NCI-H345 treated with DMSO at 0.1 percent for 48 hours (cell line): ENCODE results near the gene SOCS2.
"Not testable (repeated sequence)": the region's sequence is repeated elsewhere in the genome, so short reads cannot be mapped to it uniquely, and the experiment has no call there.

ENCODE experiments used
- DNase-seq: peaks from one replicate; lab custom pipeline; 2025; ENCODE audit not compliant: unreplicated experiment; lab: John Stamatoyannopoulos, UW

SOCS2 gene, protein sequence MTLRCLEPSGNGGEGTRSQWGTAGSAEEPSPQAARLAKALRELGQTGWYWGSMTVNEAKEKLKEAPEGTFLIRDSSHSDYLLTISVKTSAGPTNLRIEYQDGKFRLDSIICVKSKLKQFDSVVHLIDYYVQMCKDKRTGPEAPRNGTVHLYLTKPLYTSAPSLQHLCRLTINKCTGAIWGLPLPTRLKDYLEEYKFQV

GRCh38 chr12:93571925-93572711, at the start of gene SOCS2:
SOCS2 (plus strand) TSS chr12:93572675; CDS start chr12:93572898, 223 bp downstream.
- no peak for DNase-seq

GRCh38 chr12:93524386-93525133, 47.9 kb upstream of the SOCS2 start:
- DNase-seq = no peak

DNA sequence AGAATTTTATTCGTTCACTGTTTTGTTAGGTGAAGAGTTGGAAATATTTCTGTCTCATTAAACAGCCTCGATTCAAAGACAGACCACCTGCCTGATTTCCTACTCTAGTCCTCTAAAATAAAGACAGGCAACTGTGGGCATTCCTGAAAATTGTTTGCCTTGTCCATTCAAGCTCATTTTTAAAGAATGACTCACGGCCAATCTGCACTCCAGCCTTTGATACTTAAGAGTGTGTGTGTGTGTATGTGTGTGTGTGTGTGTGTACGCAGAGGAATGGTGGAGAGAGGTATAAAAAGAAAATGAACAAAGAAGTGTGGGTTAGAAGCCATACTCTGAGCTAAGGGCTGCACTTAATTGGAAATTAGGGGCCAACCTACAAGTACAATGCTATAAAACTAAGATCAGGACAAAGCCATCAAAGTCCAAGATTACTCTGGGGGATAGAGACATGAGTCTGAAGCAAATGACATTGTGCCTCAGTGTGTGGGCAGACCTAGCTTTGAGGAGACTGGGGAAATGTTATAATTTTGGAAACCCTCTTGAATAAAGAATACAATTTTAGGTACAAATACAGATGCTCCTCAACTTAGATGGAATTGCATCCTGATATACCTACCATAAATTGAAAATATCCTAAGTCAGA, 45.6 kb upstream of the SOCS2 start:
- DNase-seq = no peak

DNA sequence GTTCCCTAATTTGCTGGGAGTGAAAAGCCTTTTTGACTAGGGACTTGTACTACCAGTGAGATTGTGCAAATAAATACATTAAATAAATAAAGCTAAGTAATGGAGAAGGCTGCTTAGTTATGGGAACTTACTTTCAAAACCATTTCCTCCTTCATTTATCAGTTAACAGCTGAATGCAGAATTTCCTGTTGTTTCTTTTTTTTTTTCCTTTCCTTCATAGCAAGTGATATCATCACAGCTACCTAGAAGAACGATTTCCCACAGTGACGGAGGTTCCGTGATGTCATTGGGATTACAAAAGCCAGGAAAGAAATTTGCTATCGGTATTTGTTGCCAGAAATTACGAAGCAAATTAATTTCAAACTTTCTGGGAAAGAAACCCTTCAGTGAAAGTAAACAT, 42.1 kb upstream of the SOCS2 start:
- DNase-seq = no peak

GRCh38 chr12:93533310-93533709, 39.2 kb upstream of the SOCS2 start:
- no peak for DNase-seq

DNA sequence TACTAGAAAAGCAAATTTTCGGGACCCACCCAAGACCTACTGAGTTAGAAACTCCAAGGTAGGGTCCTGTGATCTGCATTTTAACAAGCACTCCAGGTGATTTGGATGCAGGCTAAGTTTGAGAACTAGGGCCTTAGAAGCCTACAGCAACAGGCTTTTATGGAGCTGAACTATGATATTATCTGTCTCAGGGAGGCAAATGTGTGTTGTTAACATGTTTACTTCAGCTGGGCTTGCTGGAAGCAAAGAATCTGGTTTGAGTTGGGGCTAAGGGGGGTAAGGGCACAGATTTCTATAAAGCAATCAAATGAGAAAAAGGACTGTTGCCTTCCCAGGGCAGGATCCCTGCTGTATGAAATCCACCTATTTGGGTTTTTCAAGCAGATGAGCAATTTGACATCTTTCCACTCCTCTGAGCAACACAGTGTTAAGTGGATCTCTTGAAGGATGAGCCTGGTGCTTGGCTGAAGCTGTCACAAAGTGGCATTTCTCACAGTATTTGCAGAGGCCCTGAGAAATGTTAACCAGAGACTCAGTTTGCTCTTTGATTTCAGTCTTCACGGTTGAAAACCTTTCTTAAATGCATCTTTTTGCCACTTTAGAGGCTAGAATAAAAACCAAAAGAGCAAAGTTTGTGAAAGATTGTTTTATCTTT, 36.2 kb upstream of the SOCS2 start:
- no peak for DNase-seq

DNA sequence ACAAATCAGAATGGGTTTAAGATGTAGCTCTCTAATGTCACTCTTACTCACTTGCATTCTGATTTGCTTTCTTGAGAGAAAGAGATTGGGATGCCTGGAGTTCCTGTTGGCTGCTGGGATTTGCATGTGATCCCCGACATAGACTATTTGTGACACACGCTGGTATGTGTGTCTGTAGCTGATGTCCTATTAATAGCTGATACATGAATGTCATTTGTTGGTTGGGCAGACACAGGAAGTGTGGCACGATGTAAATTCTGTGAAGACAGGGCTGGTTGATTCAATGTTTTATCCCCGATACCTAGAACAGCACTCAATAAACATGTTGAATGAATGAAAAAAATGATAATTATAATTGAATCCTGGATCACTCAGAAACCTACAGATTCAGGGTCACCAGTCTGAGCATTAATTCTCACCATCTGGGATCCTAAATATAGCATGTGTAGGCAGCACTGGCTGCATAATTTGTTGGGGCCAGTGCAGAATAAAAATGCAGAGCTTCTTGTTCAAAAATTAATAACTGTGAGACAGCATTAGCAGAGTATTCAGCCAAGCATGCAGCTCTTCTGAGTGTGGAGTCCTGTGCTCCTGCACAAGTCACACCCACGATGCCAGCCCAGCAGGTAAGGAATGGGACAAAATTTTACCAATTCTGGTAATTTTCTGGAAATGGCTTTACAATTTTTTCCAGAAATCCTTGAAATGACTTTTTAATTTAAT, 35.5 kb upstream of the SOCS2 start:
- DNase-seq = no peak

- DNase-seq = no peak
Observed at GRCh38 chr12:93537769-93538168, 34.7 kb upstream of the SOCS2 start.

DNA sequence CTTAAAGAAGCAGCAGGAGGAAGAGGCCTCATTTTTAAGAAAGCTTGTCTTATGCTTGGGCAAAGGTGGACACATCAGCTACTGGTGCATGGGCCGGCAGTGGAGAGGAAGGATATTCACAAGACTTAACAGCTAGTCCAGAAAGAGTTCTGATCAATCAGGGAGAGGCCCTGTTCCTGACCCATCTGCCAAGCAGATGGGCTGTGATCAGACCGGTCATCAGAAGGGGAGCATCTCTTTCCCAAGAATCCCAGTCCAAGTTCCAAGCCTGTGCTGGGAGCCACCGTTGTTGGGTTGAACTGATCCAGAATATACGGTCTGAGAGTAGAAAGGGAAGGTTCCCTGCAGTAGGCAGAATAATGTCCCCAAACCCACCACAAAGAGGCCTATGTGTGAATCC, 32.7 kb upstream of the SOCS2 start:
- DNase-seq = no peak

DNA sequence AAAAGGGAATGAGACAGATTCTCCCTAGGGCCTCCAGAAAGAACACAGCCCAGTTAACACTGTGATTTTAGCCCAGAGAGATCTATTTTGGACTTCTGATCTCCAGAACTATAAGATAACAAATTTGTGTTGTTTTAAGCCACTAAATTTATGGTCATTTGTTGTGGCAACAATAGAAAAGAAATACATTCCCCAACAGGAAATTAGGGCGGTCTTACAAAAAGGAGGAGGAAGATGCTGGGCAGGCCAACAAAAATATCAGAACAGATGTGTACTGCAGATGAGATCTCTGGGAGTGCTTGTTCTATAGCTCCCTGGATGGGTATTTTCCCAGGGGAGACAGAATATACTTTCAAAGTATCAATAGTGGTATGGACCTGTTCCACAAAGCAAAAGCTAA, 32.0 kb upstream of the SOCS2 start:
- no peak for DNase-seq

GRCh38 chr12:93541578-93542225, 30.8 kb upstream of the SOCS2 start:
- no peak for DNase-seq

GRCh38 chr12:93547778-93548177, 24.7 kb upstream of the SOCS2 start:
- DNase-seq = no peak

DNA sequence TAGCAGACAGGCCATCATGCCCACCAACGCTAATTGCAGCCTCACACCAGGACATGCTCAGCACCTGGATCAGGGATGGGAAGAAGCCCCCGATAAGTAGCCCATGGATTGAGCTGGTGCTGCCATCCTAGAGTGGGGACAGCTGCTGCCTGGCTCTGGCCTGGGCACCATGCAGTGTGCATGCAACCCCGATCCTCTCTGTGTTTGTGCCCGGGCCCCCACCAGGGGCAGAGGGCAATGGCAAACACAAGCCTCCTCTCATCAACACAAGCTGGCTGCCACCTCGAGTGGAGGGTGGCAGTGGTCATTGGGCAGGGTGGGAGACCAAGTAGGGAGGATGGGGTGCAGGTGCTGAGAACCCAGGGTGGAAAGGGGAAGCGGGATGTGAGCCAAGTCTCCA, 23.3 kb upstream of the SOCS2 start:
- no peak for DNase-seq

GRCh38 chr12:93550748-93551611, 21.5 kb upstream of the SOCS2 start:
- no peak for DNase-seq

DNA sequence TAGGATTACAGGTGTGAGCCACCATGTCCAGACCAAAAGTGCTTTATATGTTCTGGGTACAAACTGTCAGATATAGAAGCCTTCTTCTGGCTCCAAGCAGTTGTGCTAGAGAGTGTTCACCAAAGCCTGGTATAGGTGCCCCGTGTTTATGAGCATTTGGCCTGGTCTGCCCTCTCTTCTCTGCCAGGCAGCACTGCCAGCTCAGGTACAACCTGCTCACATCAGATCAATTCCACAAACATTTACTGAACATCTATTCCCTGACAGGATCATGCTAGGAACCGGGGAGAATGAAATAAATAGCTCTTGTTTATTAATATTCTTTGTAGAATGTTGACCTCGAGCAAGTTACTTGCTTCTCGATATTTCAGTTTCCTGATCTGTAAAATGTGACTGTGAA, 20.0 kb upstream of the SOCS2 start:
- no peak for DNase-seq

DNA sequence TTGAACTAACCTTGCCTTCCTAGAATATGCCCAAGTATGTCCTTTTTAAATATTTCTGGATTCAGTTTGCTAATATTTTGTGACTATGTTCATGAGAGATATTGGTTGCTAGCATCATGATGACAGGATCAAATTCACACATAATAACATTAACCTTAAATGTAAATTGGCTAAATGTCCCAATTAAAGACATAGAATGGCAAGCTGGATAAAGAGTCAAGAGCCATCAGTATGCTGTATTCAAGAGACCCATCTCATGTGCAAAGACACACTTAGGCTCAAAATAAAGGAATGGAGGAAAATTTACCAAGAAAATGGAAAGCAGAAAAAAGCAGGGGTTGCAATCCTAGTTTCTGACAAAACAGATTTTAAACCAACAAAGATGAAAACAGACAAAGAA, 14.6 kb upstream of the SOCS2 start:
- not testable (repeated sequence) for DNase-seq

- DNase-seq = not testable (repeated sequence)
Observed at GRCh38 chr12:93558685-93559084, 13.8 kb upstream of the SOCS2 start.

DNA sequence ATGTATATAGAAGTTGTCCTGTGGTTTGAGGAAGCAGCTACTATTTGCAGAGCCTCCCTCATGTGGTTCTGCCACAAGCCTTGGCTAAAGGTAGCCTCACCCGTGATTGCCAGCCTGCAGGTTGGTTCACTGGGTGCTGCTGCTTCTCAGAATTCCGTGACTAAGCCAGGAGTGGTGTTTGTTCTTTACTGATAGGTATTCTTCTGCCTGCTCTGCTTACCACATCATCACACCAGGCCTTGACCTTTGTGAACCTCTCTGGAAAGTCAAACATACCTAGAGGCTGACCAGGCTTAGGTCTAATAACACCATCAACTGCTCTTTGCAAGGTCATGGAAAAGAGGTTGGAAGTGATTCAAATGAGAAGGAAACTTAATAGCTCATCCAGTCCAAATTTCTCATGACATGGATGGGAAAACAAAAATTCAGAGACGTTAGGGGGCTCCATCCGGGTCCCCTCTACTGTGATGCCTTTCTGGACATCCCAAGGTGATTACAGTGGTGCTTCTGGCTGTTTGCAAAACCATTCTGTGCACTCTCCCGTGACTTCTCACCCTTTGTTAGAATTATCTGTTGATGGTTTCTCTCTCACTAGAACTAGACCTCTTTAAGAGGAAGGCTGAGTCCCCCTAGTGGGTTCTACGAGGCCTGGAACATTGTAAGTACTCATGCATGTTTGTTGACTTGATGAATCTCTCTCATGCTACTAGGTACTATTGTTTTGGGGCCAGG, 8.5 kb upstream of the SOCS2 start:
- no peak for DNase-seq
